HK-2 (cell line): Measurements from ENCODE around the gene NTNG2.
A peak's percentile ranks its signal among the peaks of the same experiment; 100 is the strongest.
"Not testable (repeated sequence)": the region's sequence is repeated elsewhere in the genome, so short reads cannot be mapped to it uniquely, and the experiment has no call there.

Source experiments
- DNase-seq: peaks from one replicate; pipeline ENCODE4 v3.0.0-alpha.2; 2018; ENCODE audit not compliant: unreplicated experiment

NTNG2 gene

GRCh38 chr9:132161743-132162184 is at the start of gene NTNG2:
TSS of gene NTNG2 (plus strand) at chr9:132162058. CDS start at chr9:132166832, 4,774 bp downstream.
- no peak for DNase-seq

GRCh38 chr9:132114102-132114707 is 47.7 kb upstream of the NTNG2 start:
- peak; percentile 66 for DNase-seq

- DNase-seq, result no peak
These were observed 45.3 kb upstream of the NTNG2 start for GRCh38 chr9:132116583-132116982.

- DNase-seq, result no peak
These were observed 44.2 kb upstream of the NTNG2 start for GRCh38 chr9:132117694-132118093.

GRCh38 chr9:132121021-132121420 is 40.8 kb upstream of the NTNG2 start:
- no peak for DNase-seq

- no peak for DNase-seq
These were observed 37.1 kb upstream of the NTNG2 start for GRCh38 chr9:132124800-132125199.

GRCh38 chr9:132125361-132125760 is 36.5 kb upstream of the NTNG2 start:
- no peak for DNase-seq

GRCh38 chr9:132125944-132126679 is 35.7 kb upstream of the NTNG2 start:
- no peak for DNase-seq

GRCh38 chr9:132126680-132127236 is 35.1 kb upstream of the NTNG2 start:
- DNase-seq, result no peak

GRCh38 chr9:132127888-132128534 is 33.8 kb upstream of the NTNG2 start:
- DNase-seq, result no peak

- DNase-seq, result no peak
These were observed 32.3 kb upstream of the NTNG2 start for GRCh38 chr9:132129535-132129934.

- not testable (repeated sequence) for DNase-seq
These were observed 27.8 kb upstream of the NTNG2 start for GRCh38 chr9:132134085-132134484.

GRCh38 chr9:132135456-132135855 is 26.4 kb upstream of the NTNG2 start:
- no peak for DNase-seq

GRCh38 chr9:132136151-132136780 is 25.6 kb upstream of the NTNG2 start:
- DNase-seq, result no peak

- no peak for DNase-seq
These were observed 20.4 kb upstream of the NTNG2 start for GRCh38 chr9:132141344-132141947.

- DNase-seq, result no peak
These were observed 19.8 kb upstream of the NTNG2 start for GRCh38 chr9:132141948-132142594.

- DNase-seq, result no peak
These were observed 18.9 kb upstream of the NTNG2 start for GRCh38 chr9:132142924-132143323.

GRCh38 chr9:132143359-132143758 is 18.5 kb upstream of the NTNG2 start:
- DNase-seq, result no peak

- no peak for DNase-seq
These were observed 17.0 kb upstream of the NTNG2 start for GRCh38 chr9:132144708-132145365.

GRCh38 chr9:132146039-132146438 is 15.8 kb upstream of the NTNG2 start:
- DNase-seq, result no peak

GRCh38 chr9:132146575-132146974 is 15.3 kb upstream of the NTNG2 start:
- DNase-seq, result no peak
